Measurements from ENCODE around the gene IL17REL.

The IL17REL gene

DNA sequence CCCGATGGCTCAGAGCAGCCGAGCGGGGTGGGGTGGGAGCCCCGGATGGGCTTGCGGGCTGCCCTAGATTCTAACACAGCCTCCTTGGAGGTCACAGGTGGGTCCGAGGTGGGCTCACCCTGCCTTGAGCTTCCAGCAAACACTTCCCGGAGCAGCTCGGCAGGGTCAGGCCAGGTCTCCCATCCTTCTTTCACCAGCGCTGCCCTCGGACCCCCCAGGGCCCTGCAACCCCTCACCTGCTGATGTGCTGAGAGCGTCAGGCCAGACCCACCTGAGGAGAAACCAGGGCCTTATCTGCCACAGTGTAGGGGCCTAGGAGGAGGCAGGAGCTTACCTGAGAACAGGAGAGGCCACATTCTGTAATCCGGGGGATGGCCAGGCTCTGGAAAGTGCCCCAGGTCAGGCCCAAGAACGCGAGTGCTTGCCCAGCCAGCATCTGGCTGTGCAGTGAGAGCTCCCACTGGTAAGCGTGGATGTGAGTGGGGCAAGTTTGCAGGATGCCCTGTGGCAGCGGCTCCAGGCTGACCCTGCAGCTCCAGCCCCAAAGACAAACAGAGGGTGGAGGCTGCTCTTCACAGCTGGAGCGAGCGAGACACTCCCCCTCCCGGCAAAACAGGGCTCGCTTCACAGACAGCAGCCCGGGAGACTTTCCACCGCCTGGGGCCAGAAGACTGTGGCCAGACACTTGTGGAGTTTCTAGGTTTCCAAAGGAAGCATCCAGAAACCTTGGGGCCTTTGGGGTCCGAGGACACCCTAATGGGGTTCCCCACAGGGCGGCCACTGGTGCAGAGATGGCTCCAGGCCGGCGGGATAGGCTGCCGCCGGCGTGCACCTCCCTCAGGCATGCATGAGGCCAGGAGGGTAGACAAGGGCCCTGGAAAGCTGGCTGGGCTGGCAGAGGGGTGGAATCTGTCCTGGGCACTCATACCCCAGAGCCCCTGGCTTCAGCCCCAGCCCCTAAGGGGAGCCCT, at the start of gene IL17REL:
TSS of gene IL17REL (minus strand) at position 555 of the 971 bp plus-strand sequence. CDS start at position 436, 119 bp downstream.
- no peak for DNase-seq

- no peak for DNase-seq
These were observed 49.3 kb upstream of the IL17REL start for GRCh38 chr22:50061824-50062355.

GRCh38 chr22:50061141-50061823, 48.7 kb upstream of the IL17REL start:
- no peak for DNase-seq

- no peak for DNase-seq
These were observed 48.0 kb upstream of the IL17REL start for GRCh38 chr22:50060441-50061140.

DNA sequence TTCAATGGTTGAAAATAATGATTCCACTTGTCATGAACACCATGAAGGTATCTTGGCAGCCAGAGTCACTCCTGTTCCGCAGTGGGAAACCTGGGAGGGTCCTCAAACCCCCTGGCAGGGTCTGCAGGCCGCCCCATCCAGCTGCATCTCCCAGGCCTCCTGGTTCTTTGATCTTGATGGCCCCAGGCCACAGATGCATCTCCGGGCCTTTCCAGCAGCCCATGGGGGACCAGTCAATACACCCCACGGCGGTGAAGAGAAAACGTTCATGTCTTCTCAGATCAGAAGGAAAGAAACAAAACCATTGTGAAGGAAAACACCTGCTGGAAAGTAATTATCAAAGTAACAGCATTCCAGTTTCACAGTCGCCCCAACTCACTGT, 47.3 kb upstream of the IL17REL start:
- no peak for DNase-seq

DNA sequence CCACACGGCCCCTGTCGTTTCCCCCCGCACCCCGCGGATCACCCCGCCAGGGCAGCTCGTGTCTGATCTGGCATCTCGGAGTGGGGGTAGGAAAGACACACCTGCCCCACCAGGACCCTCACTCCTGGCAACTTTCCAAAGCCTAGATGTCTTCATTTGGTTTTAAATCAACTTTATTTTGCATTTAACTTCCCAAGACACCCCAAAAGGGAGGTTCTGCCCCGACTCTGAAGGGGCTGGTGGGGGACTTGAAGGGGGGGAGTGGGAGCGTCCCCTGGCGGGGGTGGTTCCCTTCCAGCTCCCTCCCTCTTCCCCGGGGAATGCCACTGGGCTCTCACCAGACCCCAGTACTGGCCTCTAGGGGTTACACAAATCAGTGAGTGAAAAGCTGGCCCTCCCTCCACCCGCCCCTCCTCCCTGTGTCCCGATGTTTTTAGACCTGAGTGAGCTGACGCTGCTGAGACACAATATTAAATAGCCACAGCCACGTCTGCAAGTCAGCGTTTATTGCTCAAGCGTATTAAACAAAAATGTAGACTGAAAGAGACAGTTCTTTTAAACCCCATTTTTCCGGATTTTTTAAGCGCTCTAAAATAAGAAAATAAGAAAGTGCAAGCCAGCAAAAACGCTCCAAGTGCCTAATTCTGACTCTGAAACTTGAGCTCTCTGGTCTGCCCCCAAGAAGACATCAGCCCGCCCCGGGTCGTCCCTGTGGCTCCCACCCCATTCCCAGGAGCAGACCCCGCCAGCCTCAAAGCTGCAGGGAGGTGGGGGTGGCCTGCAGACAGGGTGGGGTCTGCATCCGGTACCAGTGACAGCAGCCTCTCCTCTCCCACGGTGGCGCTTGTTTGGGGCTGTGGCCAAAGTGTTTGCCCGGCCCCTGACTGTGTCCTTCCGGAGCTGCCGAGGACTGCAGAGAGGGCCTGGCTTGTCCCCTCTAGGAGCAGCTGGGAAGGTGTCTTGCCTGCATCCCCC, 46.6 kb upstream of the IL17REL start:
- peak; percentile 82 for DNase-seq

- DNase-seq = peak; percentile 41
These were observed 45.7 kb upstream of the IL17REL start, which contains the start of gene TTLL8 for GRCh38 chr22:50058061-50058905. TTLL8 (minus strand) TSS chr22:50058298.

DNA sequence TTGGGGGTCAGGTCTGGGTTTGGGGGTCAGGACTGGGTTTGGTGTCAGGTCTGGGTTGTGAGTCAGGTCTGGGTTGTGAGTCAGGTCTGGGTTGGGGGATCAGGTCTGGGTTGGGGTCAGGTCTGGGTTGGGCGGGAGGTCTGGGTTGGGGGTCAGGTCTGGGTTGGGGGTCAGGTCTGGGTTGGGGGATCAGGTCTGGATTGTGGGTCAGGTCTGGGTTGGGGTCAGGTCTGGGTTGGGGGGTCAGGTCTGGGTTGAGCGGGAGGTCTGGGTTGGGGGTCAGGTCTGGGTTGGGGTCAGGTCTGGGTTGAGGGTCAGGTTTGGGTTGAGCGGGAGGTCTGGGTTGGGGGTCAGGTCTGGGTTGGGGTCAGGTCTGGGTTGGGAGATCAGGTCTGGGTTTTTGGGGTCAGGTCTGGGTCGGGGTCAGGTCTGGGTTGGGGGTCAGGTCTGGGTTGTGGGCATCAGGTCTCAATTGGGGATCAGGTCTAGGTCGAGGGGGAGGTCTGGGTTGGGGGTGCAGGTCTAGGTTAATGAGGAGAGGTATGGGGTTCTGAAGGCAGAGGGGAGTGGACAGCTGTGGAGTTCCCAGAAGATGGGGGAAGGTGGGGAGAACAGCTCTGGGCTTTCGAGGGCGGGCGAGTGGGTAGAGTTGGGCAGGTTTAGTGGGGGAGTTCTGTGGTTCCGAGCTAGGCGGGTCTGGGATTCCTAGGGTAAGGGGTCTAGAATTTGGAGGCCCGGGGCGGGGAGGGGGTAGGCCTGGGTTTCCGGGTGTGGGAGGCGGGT, 44.9 kb upstream of the IL17REL start:
- DNase-seq = no peak

GRCh38 chr22:50056214-50056972, 43.8 kb upstream of the IL17REL start:
- no peak for DNase-seq

GRCh38 chr22:50053861-50054260, 41.3 kb upstream of the IL17REL start:
- no peak for DNase-seq

- no peak for DNase-seq
These were observed 39.4 kb upstream of the IL17REL start for GRCh38 chr22:50051930-50052329.

- no peak for DNase-seq
These were observed 37.0 kb upstream of the IL17REL start for GRCh38 chr22:50049299-50050195.

DNA sequence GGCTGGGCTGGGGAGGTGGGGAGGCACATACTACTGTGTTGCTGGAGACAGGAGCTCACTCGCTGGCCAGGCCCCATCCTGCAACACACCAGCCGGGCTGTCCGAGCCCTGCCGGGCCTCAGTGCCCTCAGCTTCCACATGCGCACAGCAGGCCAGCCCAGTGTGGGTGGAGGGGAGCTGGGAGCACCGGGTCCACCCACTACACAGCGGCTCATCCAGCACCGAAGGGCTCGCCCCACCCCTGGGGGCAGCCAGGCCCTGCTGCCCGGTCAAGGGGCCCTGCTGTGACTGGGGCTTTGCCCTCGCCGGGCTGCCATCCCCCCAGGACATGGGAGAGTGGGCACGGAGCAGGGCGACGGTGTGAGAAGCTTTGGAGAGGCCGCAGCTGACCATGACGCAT, 36.3 kb upstream of the IL17REL start:
- no peak for DNase-seq

DNA sequence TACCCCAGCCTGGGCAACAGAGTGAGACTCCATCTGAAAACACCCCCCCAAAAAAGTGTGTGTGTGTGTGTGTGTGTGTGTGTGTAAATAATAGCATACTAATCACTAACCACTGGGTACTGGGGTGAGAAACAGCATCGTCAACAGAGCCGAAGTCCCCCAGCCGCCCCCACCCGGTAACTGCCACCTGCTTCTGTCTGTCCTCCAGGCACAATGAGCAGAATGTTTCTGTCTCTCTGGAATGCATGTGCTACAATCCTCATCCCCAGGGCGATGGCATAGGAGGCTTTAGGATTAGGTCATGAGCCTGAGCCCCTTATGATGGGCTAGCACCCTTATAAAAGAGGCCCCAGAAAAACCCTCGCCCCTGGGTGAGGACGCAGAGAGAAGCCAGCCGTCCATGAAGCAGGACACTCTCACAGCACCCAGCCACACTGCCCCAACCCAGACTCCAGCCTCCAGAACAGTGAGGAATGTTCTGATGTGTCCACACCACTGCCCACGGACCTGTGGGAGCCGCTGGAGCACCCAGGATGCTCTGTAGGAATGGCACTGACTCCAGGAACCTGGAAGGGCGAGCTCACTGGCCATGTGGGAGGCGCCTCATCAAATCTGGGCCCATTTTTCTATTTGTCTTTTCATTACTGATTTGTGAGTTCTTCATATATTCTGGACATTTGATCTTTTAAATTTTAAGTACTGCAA, 35.6 kb upstream of the IL17REL start:
- no peak for DNase-seq

DNA sequence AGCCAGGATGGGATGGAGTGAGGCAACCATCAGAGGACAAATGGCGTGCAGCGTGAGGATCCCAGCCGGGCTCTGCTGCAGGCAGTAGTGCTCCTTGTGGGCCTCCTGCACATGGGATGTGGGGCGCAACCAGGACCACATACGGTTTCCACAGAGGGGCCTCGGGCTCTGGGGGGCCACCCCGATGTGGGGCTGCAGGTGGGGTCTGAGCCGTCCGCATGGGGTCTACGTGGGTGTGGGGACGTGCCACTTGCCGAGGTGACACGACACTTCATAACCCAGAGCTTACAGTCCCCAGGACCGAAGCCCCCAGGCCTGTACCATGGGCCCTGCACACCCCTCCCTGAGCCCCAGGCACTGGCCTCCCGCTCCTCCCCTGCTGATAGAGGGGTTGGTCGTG, 34.8 kb upstream of the IL17REL start:
- DNase-seq = no peak

GRCh38 chr22:50046481-50047245, 34.1 kb upstream of the IL17REL start:
- no peak for DNase-seq

GRCh38 chr22:50046019-50046415, 33.5 kb upstream of the IL17REL start:
- DNase-seq = no peak
